ENCODE measurements around the gene ANLN.
A peak's percentile ranks its signal among the peaks of the same experiment; 100 is the strongest.
"Not testable (repeated sequence)": the region's sequence is repeated elsewhere in the genome, so short reads cannot be mapped to it uniquely, and the experiment has no call there.

ANLN gene

DNA sequence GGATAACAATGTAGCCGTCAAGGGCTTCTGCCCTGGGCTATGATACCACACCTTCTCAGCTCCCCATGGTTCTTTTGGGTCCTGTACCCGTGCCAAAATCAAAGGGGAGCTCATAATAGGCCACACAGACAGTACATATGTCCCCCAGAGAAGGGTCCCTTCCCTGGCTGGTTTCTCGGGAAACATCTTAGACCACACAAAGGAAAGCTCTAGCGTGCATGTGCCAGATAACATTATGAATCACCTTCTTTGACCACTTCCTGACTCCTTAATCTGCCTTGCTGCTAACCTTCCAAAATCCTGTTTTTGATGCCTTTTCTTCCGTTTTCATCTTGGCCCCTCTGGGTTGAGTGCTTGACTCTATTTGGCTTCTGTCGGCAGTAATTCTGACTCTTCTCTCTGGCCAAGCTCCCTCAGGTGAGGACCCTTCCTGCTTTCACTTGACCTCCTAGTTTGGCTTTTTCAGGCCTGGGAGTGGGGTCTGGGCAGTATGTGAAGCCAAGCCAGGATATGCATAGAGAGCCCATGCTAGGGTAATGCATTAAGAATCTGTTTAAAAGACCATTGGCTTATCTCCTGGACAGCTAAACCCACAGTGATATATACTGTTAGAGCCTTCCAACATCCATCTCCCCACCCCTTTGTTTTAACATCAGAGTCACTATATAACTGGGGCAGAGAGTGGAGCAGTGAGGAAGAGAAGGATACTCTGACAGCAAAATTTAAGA, 84.8 kb downstream of the ANLN start:
- DNase-seq (ENCODE audit: insufficient read length) (no peak), FAIRE-seq (no peak)
- TF ChIP-seq POLR2A (IDR thresholded peaks at IDR 0.05; ENCODE audit: low read depth, low read length) (no peak), TAF1 (IDR thresholded peaks at IDR 0.05; ENCODE audit: borderline replicate concordance, low read depth, low read length) (no peak), POLR2AphosphoS5 (IDR thresholded peaks at IDR 0.05; ENCODE audit: low read depth, low read length) (no peak)

DNA sequence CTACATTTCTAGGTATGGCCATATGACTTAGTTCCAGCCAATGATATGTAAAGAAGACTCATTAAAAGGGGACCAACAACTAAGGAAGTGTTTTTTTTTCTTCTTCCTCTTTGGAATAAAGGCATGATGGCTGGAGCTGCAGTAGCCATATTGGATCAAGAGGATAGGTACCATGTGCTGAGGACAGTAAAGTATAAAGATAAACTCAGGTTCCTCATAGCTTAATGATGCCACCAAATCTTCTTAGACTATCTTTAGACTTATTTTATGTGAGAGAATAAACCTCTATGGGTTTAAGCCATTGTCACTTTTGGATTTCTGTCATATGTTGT, 85.3 kb downstream of the ANLN start:
- no peak for FAIRE-seq
- TF ChIP-seq POLR2A (IDR thresholded peaks at IDR 0.05; ENCODE audit: low read depth, low read length) (no peak), TAF1 (IDR thresholded peaks at IDR 0.05; ENCODE audit: borderline replicate concordance, low read depth, low read length) (no peak), POLR2AphosphoS5 (IDR thresholded peaks at IDR 0.05; ENCODE audit: low read depth, low read length) (no peak)
- DNase-seq (ENCODE audit: insufficient read length): no peak

DNA sequence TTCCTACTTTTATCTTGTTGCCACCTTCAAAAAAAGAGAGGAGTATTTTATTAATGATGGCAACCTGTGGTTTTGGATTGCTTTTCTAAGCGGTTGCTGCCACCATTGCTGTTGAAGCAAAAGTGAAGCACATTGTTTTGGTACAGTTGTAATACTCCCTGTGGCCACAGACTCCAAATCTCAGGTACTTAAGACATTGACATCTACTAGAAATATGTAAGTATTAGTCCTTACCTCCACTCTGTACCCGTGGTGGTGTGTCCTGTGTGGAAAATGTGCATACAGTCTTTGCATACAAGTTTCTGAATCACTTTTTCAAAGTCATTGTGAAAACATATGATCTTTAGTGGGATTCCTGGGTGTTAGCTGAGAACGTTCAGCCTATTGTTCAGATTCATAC, 85.7 kb downstream of the ANLN start:
- TF ChIP-seq POLR2AphosphoS5 (IDR thresholded peaks at IDR 0.05; ENCODE audit: low read depth, low read length): no peak
- TF ChIP-seq POLR2A (IDR thresholded peaks at IDR 0.05; ENCODE audit: low read depth, low read length): no peak
- TF ChIP-seq TAF1 (IDR thresholded peaks at IDR 0.05; ENCODE audit: borderline replicate concordance, low read depth, low read length): no peak
- FAIRE-seq (no peak), DNase-seq (ENCODE audit: insufficient read length) (no peak)

DNA sequence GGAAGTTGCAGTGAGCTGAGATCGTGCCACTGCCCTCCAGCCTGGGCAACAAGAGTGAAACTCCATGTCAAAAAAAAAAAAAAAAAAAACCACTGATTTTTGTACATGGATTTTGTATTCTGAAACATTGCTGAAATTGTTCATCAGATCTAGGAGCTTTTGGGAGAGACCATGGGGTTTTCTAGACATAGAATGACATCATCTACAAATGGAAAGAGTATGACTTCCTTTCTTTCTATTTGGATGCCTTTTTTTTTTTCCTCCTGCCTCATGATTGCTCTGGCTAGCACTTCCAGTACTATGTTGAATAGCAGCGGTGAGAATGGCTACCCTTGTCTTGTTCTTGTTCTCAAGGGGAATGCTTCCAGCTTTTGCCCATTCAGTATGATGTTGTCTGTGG, 89.1 kb downstream of the ANLN start:
- FAIRE-seq (no peak), DNase-seq (ENCODE audit: insufficient read length) (no peak)
- no peak for TF ChIP-seq POLR2AphosphoS5 (IDR thresholded peaks at IDR 0.05; ENCODE audit: low read depth, low read length)
- TF ChIP-seq TAF1 (IDR thresholded peaks at IDR 0.05; ENCODE audit: borderline replicate concordance, low read depth, low read length): no peak
- no peak for TF ChIP-seq POLR2A (IDR thresholded peaks at IDR 0.05; ENCODE audit: low read depth, low read length)

DNA sequence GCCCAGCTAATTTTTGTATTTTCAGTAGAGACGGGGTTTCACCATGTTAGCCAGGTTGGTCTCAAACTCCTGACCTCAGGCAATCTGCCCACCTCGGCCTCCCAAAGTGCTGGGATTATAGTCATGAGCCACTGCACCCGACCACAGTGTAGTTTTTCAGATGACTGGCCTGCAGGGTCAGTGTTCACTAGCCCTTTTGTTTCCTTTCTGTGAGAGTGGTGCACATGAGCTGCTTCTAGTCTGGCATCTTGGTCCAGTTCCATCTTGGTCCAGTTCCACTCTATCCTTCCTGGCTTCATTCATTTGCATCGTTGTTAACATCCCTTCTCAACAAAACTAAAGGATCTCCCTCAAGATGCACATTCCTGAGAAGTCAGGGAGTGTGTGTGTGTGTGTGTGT, 94.2 kb downstream of the ANLN start:
- not testable (repeated sequence) for FAIRE-seq

DNA sequence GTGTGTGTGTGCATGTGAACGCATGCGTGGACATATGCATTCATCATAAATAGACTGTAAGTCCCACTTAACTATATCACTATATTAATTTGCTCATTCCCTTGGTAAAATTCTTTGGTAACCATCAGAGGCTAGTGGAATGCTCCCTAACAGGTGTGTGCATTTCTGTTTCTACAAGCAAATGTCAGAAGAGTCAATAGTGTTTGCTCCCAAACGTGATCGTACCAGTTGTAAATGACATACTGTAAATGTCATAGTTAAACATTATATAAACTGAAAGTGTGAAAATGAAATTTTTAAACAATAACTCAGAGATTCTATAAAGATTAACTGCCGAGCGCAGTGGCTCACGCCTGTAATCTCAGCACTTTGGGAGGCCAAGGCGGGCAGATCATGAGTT, 94.6 kb downstream of the ANLN start:
- DNase-seq (ENCODE audit: insufficient read length): no peak
- FAIRE-seq: no peak
- TF ChIP-seq POLR2AphosphoS5 (IDR thresholded peaks at IDR 0.05; ENCODE audit: low read depth, low read length): no peak
- TF ChIP-seq POLR2A (IDR thresholded peaks at IDR 0.05; ENCODE audit: low read depth, low read length): no peak
- no peak for TF ChIP-seq TAF1 (IDR thresholded peaks at IDR 0.05; ENCODE audit: borderline replicate concordance, low read depth, low read length)

More for the DNA sequence above, 94.2 kb downstream of the ANLN start:
- not testable (repeated sequence) for DNase-seq (ENCODE audit: insufficient read length)

DNA sequence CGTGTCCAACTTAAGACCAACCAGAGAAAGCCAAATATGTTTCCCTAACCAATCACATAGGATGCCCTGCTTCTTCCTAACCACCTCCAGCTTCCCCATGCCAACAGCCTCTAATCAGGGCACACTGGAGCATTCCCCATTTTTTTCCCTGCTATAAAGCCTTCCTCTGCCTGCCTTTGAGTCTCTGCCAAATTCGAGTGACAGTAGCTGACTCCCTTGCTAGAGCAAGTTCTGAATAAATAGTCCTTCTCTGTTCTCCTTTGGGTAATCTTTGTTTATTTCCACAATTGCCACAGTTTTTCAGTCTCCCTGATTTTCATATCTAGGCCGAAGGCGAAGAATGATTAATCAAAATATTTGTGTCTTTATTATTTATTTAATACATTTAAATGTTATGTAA, 96.7 kb downstream of the ANLN start:
- FAIRE-seq (no peak), DNase-seq (ENCODE audit: insufficient read length) (no peak)
- TF ChIP-seq TAF1 (IDR thresholded peaks at IDR 0.05; ENCODE audit: borderline replicate concordance, low read depth, low read length) (no peak), POLR2AphosphoS5 (IDR thresholded peaks at IDR 0.05; ENCODE audit: low read depth, low read length) (no peak), POLR2A (IDR thresholded peaks at IDR 0.05; ENCODE audit: low read depth, low read length) (no peak)

DNA sequence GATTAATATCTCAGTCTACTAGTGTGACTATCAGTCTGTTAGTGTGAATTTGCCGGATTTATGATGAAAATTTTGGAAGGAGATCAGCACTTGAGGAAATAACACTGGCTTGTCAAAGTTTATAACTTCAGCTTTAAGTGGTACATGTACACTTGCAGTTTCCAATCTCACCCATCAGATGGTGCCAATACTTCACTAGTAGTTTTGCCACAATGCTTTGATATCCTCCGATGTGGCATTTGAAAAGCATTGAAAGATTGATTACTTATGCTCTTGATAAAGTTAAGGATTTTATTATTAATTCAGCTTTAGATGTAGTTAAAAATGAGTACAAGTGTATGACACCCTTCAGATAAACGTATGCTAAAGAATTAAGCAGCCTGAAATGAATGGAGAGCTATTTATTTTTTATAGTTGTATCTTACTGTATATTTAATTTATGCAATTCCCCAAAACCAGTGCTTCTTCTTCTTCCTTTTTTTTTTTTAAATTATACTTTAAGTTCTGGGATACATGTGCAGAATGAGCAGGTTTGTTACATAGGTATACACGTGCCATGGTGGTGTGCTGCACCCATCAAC, 98.2 kb downstream of the ANLN start:
- DNase-seq (ENCODE audit: insufficient read length) (no peak), FAIRE-seq (peak; percentile 90)
- TF ChIP-seq POLR2AphosphoS5 (IDR thresholded peaks at IDR 0.05; ENCODE audit: low read depth, low read length) (no peak), POLR2A (IDR thresholded peaks at IDR 0.05; ENCODE audit: low read depth, low read length) (no peak), TAF1 (IDR thresholded peaks at IDR 0.05; ENCODE audit: borderline replicate concordance, low read depth, low read length) (no peak)

DNA sequence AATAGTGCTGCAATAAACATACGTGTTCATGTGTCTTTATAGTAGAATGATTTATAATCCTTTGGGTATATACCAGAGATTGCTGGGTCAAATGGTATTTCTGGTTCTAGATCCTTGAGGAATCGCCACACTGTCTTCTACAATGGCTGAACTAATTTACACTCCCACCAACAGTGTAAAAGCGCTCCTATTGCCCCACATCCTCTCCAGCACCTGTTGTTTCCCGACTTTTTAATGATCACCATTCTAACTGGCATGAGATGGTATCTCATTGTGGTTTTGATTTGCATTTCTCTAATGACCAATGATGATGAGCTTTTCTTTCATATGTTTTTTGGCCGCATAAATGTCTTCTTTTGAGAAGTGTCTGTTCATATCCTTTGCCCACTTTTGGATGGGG, 99.0 kb downstream of the ANLN start:
- DNase-seq (ENCODE audit: insufficient read length); FAIRE-seq: not testable (repeated sequence)

DNA sequence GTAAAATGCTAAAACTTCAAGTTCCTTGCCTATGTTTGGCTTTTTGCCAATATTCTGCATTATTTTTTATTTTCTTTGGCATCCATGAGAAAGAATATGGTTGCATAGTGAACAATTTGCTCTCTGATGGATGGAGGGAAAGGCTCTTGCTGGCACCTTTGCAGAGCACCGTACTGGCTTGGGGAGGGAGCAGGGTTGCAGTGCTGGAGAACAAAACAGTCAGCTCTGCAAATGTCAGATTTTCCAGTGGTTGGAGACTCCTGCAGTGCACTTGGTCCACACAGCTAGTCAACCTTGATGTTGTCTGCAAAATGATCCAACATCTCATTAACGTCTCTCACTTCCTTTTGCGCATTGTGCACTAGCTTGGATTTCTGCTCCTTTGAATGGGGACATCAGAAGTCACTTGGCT, 100.8 kb downstream of the ANLN start:
- TF ChIP-seq POLR2A (IDR thresholded peaks at IDR 0.05; ENCODE audit: low read depth, low read length) (no peak), TAF1 (IDR thresholded peaks at IDR 0.05; ENCODE audit: borderline replicate concordance, low read depth, low read length) (no peak), POLR2AphosphoS5 (IDR thresholded peaks at IDR 0.05; ENCODE audit: low read depth, low read length) (no peak)
- DNase-seq (ENCODE audit: insufficient read length) (no peak), FAIRE-seq (no peak)

DNA sequence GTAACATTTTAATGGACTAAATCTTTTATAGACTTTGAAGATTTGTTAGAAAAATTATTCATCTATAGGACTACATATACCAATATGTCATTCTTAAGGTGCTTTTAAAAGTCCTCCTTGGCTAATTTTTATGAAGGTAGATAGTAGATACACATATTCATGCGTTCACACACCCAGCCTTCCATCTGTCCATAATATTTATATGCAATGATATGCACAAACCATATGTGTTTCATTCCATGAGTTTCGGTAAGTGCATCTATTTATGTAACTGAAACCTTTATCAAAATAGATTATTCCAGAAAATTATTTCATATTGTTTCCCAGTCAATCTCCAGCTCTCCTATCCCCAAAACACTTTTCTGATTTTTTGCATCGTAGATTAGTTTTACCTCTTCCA, 101.7 kb downstream of the ANLN start:
- DNase-seq (ENCODE audit: insufficient read length): no peak
- no peak for TF ChIP-seq TAF1 (IDR thresholded peaks at IDR 0.05; ENCODE audit: borderline replicate concordance, low read depth, low read length)
- no peak for TF ChIP-seq POLR2AphosphoS5 (IDR thresholded peaks at IDR 0.05; ENCODE audit: low read depth, low read length)
- TF ChIP-seq POLR2A (IDR thresholded peaks at IDR 0.05; ENCODE audit: low read depth, low read length): no peak
- FAIRE-seq: no peak

DNA sequence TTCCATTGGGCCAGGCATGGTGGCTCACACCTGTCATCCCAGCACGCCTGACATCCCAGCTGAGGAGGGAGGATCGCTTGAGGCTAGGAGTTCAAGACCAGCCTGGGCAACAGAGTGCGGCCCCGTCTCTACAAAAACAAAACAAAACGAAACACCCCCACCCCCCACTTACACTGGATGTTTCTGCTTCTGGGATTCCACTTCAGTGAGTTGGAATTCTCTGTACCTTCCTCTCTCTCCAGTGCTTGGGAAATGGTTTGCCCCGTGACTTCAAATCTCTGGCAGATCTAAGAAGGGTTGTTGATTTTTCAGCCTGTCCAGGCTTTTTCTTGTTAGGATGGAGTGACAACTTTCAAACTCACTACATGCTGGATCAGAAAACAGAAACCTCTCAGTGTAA, 106.9 kb downstream of the ANLN start:
- TF ChIP-seq POLR2A (IDR thresholded peaks at IDR 0.05; ENCODE audit: low read depth, low read length): no peak
- no peak for TF ChIP-seq POLR2AphosphoS5 (IDR thresholded peaks at IDR 0.05; ENCODE audit: low read depth, low read length)
- no peak for TF ChIP-seq TAF1 (IDR thresholded peaks at IDR 0.05; ENCODE audit: borderline replicate concordance, low read depth, low read length)
- FAIRE-seq: no peak

DNA sequence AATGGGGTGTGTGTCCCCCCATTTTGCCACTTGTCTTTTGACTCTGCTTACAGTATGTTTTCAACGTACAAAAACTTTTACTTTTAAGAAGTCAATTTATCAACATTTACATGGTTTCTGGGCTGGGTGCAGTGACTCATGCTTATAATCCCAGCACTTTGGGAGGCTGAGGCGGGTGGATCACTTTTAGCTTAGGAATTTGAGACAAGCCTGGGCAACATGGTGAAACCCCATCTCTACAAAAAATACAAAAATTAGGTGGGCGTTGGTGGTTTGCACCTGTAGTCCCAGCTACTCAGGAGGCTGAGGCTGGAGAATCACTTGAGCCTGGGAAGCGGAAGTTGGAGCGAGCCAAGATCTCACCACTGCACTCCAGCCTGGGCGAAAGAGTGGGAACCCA, 107.5 kb downstream of the ANLN start:
- FAIRE-seq; DNase-seq (ENCODE audit: insufficient read length): not testable (repeated sequence)

More for the DNA sequence above, 106.9 kb downstream of the ANLN start:
- no peak for DNase-seq (ENCODE audit: insufficient read length)
